HepG2 (cell line): ENCODE measurements around the gene SLC22A23. TPM values are rescaled to one million over a fixed set of nuclear protein-coding genes. Genes with fewer than 3 reads are reported as not detected.

Source experiments
- EEA1 ChIP-seq: sonication (generic); formaldehyde crosslinking; IDR thresholded peaks from 2 replicates; pipeline ENCODE4 v1.5.1; 2020; ENCODE audit warnings: mild to moderate bottlenecking, missing genetic modification reagents, borderline replicate concordance
- HES4 ChIP-seq: sonication (generic); formaldehyde crosslinking; IDR thresholded peaks from 2 replicates; pipeline ENCODE4 v1.9.0; 2021; ENCODE audit warnings: mild to moderate bottlenecking, missing genetic modification reagents, borderline replicate concordance
- PHF20 ChIP-seq: sonication (generic); formaldehyde crosslinking; IDR thresholded peaks from 2 replicates; pipeline ENCODE4 v1.5.0; 2020; ENCODE audit warnings: mild to moderate bottlenecking, missing genetic modification reagents
- PTBP1 ChIP-seq: fragments of 200-400 bp; formaldehyde crosslinking; IDR thresholded peaks from 2 replicates; pipeline ENCODE4 v1.6.1; 2018; ENCODE audit warnings: low read length, low read depth; ENCODE audit not compliant: poor library complexity, severe bottlenecking
- SRF ChIP-seq: IDR thresholded peaks from 2 replicates; pipeline ENCODE4 v1.6.1; 2011; ENCODE audit warnings: mild to moderate bottlenecking, low read depth, low read length, moderate library complexity
- XBP1 ChIP-seq: sonication (generic); formaldehyde crosslinking; IDR thresholded peaks from 2 replicates; pipeline ENCODE4 v1.5.0; 2020; ENCODE audit warnings: missing genetic modification reagents
- ZKSCAN5 ChIP-seq: sonication (generic); formaldehyde crosslinking; IDR thresholded peaks from 2 replicates; pipeline ENCODE4 v1.5.1; 2020; ENCODE audit warnings: mild to moderate bottlenecking, missing genetic modification reagents
- ZNF501 ChIP-seq: sonication (generic); formaldehyde crosslinking; IDR thresholded peaks from 2 replicates; pipeline ENCODE4 v1.5.1; 2020; ENCODE audit warnings: mild to moderate bottlenecking, moderate library complexity, missing genetic modification reagents
- ZNF724P ChIP-seq: sonication (generic); formaldehyde crosslinking; IDR thresholded peaks from 2 replicates; pipeline ENCODE4 v1.8.0; 2022; ENCODE audit warnings: missing genetic modification reagents, borderline replicate concordance
- ZNF816 ChIP-seq: sonication (generic); formaldehyde crosslinking; IDR thresholded peaks from 2 replicates; pipeline ENCODE4 v1.8.0; 2022; ENCODE audit warnings: missing genetic modification reagents, mild to moderate bottlenecking, borderline replicate concordance
- ZSCAN9 ChIP-seq: IDR thresholded peaks from 2 replicates; pipeline ENCODE4 v1.6.1; 2016; ENCODE audit warnings: borderline replicate concordance
- polyA plus RNA-seq, 8 experiments: library from polyadenylated mRNA; depleted of rRNA in 3 of 8; stranded (reverse) in 7 of 8; unstranded in 1 of 8; fragments of >200 nt; fragmentation: Illumina TruSeq in 4 of 8; extraction: Trizol in 4 of 8; gene quantifications; 2 replicates each; pipeline versions ENCODE4 v1.2.1 to v1.2.3, GENCODE V29; 2011 to 2016; ENCODE audit warnings: low read depth in 4 of 8, missing spikeins in 1 of 8, mixed read lengths in 1 of 8; ENCODE audit not compliant: insufficient read depth in 1 of 8
- total RNA-seq, 5 experiments: library from RNA; depleted of rRNA; stranded (reverse); fragments of >200 nt; fragmentation: Illumina TruSeq; extraction: Trizol; gene quantifications; 2 replicates each; pipeline ENCODE4 v1.2.3, GENCODE V29; 2016; ENCODE audit warnings: low read depth in 1 of 5
- TF ChIP-seq, protein P1 (sequence below): sonication (generic); formaldehyde crosslinking; IDR thresholded peaks from 2 replicates; pipeline ENCODE4 v1.4.0; 2020; ENCODE audit warnings: missing genetic modification reagents
- TF ChIP-seq, protein P2 (sequence below): sonication (generic); formaldehyde crosslinking; IDR thresholded peaks from 2 replicates; pipeline ENCODE4 v1.4.0; 2020; ENCODE audit warnings: missing genetic modification reagents; ENCODE audit errors: not compliant biosample characterization
- TF ChIP-seq, protein P3 (sequence below): IDR thresholded peaks from 2 replicates; pipeline ENCODE4 v1.6.1; 2016
- TF ChIP-seq, protein P4 (sequence below): sonication (generic); formaldehyde crosslinking; IDR thresholded peaks from 2 replicates; pipeline ENCODE4 v1.5.0; 2020; ENCODE audit warnings: mild to moderate bottlenecking, missing genetic modification reagents, borderline replicate concordance
- TF ChIP-seq, protein P5 (sequence below): IDR thresholded peaks from 2 replicates; pipeline ENCODE4 v1.6.1; 2016; ENCODE audit warnings: low read depth, control low read depth
- TF ChIP-seq, protein P6 (sequence below): sonication (generic); formaldehyde crosslinking; IDR thresholded peaks from 2 replicates; pipeline ENCODE4 v1.4.0; 2020; ENCODE audit warnings: missing genetic modification reagents, borderline replicate concordance

Gene SLC22A23
- total and polyA plus RNA-seq, 2 of the 13 experiments (the other 11 are each of a cell fraction or from before 2014, with no cell fraction given): 11.8 to 17.5 TPM

DNA sequence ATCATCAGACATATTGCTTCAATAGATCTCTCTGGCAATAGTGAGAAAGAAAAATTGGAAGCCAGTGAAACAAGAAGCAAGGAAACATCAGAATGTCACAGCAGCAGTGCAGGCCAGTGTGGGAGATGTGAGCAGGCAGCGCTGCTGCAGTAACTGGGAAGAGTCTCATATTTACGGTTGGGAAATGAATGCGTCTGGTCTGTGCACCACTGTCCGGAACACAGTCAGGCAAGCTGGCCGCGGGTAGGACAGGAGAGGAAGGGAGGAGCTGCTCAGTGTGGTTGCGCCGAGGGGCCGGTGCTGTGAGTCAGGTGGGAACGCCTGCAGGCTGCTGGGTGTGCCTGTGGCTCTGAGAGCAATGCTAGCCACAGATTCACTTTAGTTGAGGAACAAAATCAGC is 204.5 kb downstream of the SLC22A23 start (continued):
- TF ChIP-seq, protein P1, sequence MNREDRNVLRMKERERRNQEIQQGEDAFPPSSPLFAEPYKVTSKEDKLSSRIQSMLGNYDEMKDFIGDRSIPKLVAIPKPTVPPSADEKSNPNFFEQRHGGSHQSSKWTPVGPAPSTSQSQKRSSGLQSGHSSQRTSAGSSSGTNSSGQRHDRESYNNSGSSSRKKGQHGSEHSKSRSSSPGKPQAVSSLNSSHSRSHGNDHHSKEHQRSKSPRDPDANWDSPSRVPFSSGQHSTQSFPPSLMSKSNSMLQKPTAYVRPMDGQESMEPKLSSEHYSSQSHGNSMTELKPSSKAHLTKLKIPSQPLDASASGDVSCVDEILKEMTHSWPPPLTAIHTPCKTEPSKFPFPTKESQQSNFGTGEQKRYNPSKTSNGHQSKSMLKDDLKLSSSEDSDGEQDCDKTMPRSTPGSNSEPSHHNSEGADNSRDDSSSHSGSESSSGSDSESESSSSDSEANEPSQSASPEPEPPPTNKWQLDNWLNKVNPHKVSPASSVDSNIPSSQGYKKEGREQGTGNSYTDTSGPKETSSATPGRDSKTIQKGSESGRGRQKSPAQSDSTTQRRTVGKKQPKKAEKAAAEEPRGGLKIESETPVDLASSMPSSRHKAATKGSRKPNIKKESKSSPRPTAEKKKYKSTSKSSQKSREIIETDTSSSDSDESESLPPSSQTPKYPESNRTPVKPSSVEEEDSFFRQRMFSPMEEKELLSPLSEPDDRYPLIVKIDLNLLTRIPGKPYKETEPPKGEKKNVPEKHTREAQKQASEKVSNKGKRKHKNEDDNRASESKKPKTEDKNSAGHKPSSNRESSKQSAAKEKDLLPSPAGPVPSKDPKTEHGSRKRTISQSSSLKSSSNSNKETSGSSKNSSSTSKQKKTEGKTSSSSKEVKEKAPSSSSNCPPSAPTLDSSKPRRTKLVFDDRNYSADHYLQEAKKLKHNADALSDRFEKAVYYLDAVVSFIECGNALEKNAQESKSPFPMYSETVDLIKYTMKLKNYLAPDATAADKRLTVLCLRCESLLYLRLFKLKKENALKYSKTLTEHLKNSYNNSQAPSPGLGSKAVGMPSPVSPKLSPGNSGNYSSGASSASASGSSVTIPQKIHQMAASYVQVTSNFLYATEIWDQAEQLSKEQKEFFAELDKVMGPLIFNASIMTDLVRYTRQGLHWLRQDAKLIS (CRISPR knock-in tag): no peak
- TF ChIP-seq, protein P2, sequence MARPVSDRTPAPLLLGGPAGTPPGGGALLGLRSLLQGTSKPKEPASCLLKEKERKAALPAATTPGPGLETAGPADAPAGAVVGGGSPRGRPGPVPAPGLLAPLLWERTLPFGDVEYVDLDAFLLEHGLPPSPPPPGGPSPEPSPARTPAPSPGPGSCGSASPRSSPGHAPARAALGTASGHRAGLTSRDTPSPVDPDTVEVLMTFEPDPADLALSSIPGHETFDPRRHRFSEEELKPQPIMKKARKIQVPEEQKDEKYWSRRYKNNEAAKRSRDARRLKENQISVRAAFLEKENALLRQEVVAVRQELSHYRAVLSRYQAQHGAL: no peak
- TF ChIP-seq HES4 (CRISPR knock-in tag): no peak
- TF ChIP-seq, protein P3, sequence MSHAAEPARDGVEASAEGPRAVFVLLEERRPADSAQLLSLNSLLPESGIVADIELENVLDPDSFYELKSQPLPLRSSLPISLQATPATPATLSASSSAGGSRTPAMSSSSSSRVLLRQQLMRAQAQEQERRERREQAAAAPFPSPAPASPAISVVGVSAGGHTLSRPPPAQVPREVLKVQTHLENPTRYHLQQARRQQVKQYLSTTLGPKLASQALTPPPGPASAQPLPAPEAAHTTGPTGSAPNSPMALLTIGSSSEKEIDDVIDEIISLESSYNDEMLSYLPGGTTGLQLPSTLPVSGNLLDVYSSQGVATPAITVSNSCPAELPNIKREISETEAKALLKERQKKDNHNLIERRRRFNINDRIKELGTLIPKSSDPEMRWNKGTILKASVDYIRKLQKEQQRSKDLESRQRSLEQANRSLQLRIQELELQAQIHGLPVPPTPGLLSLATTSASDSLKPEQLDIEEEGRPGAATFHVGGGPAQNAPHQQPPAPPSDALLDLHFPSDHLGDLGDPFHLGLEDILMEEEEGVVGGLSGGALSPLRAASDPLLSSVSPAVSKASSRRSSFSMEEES (CRISPR knock-in tag): no peak
- TF ChIP-seq, protein P4, sequence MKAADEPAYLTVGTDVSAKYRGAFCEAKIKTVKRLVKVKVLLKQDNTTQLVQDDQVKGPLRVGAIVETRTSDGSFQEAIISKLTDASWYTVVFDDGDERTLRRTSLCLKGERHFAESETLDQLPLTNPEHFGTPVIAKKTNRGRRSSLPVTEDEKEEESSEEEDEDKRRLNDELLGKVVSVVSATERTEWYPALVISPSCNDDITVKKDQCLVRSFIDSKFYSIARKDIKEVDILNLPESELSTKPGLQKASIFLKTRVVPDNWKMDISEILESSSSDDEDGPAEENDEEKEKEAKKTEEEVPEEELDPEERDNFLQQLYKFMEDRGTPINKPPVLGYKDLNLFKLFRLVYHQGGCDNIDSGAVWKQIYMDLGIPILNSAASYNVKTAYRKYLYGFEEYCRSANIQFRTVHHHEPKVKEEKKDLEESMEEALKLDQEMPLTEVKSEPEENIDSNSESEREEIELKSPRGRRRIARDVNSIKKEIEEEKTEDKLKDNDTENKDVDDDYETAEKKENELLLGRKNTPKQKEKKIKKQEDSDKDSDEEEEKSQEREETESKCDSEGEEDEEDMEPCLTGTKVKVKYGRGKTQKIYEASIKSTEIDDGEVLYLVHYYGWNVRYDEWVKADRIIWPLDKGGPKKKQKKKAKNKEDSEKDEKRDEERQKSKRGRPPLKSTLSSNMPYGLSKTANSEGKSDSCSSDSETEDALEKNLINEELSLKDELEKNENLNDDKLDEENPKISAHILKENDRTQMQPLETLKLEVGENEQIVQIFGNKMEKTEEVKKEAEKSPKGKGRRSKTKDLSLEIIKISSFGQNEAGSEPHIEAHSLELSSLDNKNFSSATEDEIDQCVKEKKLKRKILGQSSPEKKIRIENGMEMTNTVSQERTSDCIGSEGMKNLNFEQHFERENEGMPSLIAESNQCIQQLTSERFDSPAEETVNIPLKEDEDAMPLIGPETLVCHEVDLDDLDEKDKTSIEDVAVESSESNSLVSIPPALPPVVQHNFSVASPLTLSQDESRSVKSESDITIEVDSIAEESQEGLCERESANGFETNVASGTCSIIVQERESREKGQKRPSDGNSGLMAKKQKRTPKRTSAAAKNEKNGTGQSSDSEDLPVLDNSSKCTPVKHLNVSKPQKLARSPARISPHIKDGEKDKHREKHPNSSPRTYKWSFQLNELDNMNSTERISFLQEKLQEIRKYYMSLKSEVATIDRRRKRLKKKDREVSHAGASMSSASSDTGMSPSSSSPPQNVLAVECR (CRISPR knock-in tag): 0 out of 2 replicates have a peak, but pooled peaks have one; percentile 11
- TF ChIP-seq, protein P5, sequence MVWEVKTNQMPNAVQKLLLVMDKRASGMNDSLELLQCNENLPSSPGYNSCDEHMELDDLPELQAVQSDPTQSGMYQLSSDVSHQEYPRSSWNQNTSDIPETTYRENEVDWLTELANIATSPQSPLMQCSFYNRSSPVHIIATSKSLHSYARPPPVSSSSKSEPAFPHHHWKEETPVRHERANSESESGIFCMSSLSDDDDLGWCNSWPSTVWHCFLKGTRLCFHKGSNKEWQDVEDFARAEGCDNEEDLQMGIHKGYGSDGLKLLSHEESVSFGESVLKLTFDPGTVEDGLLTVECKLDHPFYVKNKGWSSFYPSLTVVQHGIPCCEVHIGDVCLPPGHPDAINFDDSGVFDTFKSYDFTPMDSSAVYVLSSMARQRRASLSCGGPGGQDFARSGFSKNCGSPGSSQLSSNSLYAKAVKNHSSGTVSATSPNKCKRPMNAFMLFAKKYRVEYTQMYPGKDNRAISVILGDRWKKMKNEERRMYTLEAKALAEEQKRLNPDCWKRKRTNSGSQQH: no peak
- TF ChIP-seq ZSCAN9 (CRISPR knock-in tag): no peak
- no peak for TF ChIP-seq EEA1 (CRISPR knock-in tag)
- TF ChIP-seq ZKSCAN5 (CRISPR knock-in tag): no peak
- no peak for TF ChIP-seq ZNF724P (CRISPR knock-in tag)
- TF ChIP-seq, protein P6, sequence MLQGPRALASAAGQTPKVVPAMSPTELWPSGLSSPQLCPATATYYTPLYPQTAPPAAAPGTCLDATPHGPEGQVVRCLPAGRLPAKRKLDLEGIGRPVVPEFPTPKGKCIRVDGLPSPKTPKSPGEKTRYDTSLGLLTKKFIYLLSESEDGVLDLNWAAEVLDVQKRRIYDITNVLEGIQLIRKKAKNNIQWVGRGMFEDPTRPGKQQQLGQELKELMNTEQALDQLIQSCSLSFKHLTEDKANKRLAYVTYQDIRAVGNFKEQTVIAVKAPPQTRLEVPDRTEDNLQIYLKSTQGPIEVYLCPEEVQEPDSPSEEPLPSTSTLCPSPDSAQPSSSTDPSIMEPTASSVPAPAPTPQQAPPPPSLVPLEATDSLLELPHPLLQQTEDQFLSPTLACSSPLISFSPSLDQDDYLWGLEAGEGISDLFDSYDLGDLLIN (CRISPR knock-in tag): no peak
- no peak for TF ChIP-seq SRF
- no peak for TF ChIP-seq ZNF816 (CRISPR knock-in tag)
- no peak for TF ChIP-seq PTBP1
- TF ChIP-seq ZNF501 (CRISPR knock-in tag): no peak
- no peak for TF ChIP-seq XBP1 (CRISPR knock-in tag)
- TF ChIP-seq PHF20 (CRISPR knock-in tag): no peak
